ENCODE data around the gene BRF1.

- TF ChIP-seq CTCF (conservative IDR thresholded peaks at IDR 0.05; ENCODE audit: low read length) (no peak), EZH2phosphoT487 (IDR thresholded peaks at IDR 0.05; ENCODE audit: borderline replicate concordance) (no peak)
These were observed 47.5 kb downstream of the BRF1 start for GRCh38 chr14:105253329-105253682.
